ENCODE results near the gene VGLL2.

The VGLL2 gene

DNA sequence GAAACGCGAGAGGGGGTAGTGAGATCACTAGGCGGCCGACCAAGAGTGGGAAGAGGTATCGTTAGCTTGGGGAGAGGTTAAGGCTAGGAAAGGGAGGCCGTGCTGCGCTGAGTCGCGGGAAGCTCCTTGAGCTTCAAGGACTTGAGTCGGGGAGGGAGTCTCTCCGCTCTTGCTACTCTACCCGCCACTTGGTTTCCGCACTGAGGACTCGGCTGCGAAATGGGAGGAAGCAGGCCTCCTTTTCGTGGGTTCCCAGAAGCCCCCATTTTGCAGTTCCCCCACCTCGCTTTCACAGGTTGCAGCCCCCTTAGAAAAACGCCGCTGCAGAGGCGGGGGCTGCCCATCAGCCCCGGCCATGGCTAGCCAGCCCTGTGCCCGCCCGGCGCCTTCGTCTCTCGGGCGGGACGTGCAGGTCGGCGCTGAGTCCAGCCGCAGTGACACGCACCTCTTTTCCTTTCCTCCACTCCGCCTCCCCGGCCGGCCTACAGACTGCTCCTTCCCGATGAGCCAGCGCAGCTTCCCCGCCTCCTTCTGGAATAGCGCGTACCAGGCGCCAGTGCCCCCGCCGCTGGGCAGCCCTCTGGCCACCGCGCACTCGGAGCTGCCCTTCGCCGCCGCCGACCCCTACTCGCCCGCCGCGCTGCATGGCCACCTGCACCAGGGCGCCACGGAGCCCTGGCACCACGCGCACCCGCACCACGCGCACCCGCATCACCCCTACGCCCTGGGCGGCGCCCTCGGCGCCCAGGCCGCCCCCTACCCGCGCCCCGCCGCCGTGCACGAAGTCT, 4.9 kb downstream of the VGLL2 start:
- DNase-seq: no peak

DNA sequence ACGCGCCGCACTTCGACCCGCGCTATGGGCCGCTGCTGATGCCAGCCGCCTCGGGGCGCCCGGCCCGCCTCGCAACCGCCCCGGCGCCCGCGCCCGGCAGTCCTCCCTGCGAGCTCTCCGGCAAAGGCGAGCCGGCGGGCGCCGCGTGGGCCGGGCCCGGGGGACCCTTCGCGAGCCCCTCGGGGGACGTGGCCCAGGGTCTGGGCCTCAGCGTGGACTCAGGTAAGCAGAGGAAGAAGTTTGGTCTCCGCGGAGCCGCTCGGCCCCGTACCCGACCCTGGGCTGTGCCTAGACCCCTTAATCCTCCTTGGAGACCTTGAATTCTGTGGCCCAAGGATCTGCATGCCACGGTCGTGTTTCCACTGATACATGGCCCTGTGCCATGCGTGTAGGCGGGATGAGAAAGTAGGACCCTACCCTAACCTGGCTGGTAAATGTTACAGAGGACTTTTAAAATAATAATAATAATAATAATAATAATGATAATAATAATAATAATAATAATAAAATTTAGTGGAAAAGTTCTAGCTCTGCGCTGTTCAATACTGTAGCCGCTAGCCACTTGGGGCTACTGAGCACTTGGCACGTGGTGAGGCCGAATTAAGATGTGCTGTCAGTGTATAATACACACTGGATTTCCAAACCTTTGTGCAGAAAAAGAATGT, 5.6 kb downstream of the VGLL2 start:
- no peak for DNase-seq

DNA sequence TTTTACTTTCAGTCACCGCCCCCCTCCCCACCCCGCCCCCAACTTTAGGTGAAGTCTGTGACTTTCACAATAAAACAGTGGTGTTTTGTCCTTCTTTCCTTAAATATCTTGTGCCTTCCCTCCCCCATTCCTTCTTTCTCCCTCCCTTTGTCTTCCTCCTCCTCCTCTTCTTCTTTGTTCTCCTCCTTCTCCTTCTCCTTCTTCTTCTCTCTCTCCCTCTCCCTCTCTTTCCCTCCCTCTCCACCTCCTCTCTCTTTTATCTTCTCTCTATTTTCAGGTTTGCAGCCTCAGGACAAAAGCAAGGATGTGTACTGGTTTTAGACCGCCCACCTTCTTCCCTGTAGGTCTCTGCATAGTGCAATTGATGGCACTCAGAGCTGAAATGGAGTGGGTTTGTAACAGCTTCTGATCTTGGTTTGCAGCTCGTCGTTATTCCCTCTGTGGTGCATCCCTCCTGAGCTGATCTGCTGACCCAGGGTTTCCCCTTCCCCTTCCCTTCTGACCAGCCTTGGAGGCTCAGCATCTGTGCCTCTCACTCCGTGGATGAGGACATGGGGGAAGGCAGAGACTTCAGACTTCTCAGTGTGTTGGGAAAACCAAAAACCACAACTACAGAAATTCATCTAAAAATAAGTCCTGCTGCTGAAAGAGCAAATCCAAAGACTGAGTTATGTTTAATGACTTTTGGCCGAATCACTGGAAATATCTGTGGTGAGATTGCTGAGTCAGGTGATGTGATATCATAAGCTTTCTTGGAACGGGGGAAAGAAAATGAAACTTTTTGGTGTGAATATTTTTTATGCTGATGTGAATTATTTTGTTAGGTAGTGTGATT, 6.9 kb downstream of the VGLL2 start:
- DNase-seq: no peak

DNA sequence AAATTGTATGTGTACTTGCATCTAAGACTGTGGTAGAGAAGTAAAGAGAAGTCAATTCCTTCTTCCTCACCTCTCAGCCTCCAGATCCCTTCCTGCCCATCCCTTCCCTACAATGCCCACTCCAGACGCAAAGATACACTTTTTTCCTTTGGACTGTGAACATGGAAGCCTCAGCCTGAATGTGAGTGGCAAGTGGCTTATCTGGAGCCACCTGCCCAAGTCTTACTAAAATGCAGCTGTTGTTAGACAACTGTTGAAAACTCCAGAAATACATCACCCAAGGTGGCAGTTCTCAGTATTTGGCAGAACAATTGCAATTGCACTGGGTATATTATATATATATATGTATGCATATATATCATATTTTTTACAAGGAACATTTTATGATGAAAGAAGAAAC, 7.5 kb downstream of the VGLL2 start:
- no peak for DNase-seq

DNA sequence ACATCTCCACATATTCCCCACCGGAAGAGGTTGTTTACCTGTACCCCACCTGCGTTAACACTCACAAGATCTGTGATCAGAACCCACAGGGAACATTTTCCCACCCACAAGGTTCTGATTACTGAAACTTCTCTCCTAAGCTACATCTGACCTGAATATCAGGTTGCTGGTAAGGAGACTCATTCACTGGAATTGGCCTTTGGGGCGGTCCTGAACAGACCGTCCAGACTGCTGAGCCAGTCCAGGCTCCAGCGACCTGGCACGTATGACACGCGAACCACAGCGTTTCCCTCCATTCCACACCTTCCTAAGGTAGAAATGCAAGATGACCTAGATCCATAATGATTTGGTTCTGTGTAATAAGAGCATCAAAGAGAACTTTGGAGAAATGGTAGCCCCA, 9.8 kb downstream of the VGLL2 start:
- DNase-seq: no peak

DNA sequence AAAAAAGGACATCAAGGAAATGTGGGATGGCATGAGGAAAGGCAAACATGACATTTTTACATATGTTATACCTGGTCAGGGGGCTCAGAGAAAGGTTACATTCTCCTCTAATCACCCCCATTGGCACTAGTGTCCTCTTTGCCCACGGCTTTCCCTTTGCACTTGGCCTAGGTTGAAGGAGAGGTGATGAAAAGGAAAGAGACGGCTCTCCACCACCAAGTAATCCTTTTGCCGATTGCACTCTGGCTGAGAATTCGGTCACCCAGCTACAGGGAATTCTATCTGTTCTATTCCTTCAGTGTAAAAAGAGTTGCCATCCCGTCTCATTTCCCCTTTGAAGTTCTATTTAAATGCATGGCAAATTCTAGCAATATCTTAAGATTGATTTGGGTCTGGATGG, 10.4 kb downstream of the VGLL2 start:
- no peak for DNase-seq

DNA sequence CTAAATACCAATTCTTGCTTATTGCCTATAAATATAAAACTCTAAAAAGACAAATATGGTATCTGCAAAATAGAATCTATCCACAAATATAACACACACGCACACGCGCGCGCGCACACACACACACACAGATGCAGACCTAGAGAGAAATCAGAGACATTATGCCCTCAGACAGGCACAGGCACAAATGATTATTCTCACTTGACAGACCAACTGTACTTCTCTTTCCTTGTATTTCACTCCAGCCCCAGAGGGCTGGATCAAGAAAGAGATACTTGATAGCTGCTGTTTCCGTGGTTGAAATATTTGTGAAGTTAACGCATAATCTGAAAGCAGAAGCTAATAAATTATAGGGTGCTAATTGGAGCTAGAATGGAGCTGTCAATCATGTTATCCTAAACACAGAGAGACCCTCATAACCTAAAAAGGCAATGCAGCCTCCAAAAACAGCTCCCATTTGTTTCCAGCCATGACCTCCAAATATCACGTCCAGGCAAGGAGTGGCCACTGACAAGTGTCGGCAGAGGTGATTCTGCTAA, 11.5 kb downstream of the VGLL2 start:
- no peak for DNase-seq

DNA sequence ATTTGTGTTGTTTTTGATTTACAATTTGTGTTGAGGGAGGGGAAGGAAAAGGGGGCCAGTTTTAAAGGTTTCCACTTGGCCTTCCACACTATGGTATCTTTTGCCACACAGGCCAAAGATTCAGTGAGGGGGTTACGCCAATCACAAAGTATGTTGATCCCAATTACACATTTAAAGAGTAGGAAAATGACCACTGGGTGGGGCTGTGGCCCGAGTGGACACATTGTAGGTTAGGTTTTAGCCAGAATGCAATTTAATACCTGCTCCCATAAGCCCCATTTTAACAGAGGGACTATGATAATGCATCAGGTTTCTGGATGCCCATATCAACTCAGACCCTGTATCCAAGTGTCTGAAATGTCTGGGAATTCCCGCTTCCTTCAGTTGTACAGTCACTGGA, 15.6 kb downstream of the VGLL2 start:
- DNase-seq: no peak

DNA sequence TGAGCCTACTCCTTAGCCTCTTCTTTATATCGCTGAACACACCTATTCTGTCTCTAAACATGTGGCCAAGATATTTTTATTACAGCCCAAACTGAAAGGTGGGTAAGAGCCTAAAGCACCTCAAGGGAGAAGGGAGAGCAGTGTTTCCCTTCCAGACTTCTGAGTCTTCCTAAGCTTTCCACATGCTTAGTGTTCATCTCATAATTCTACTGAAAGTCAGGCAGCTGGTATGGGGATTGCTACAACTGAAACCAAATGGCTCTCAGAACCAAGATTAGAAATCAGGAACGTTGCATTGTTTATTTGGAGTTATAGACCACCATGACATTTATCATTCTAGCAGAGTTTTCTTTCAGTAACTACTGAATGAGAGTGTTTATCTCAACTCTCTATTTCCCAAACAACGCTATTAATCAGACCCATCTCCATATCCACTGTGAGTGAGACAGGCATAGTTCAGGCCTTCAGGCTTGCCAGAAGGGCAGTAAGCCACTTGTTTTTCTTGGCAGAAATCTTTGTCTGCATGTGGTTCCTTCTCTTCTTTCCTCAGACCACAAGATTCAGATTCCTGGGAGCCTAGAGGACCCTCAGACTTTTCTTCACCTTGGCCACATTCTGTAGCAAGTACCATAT, 22.8 kb downstream of the VGLL2 start:
- DNase-seq: no peak

DNA sequence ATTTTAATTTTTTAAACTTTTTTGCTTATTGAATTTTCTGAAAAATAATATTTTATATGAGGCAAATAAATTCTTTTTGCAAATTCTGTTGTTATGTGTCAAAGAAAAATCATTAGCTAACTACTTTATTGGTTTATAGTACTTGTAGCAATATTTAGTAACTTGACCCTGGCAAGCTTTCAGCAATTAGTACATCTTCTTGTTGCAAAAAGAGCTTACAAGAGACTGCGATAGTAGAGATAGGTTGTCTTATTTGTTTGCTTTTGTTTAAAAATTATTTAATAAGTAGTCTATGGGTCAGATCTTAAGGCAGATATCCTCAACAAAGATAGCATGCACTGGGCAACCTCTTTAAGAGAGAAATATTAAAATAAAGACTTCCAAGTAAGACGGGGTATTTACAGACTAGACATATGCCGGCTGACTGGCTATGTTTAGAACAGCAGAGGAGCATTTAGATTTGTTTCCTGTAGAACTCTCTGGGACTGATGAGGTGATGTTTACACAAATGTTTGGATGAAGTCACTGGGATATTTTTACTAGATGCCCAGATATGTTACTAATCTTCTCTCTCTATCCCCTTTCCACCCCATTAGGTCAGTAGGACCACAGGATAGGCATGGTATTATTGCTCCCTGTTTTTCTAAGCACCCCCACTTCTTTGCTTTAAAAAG, 25.0 kb downstream of the VGLL2 start:
- DNase-seq: no peak

DNA sequence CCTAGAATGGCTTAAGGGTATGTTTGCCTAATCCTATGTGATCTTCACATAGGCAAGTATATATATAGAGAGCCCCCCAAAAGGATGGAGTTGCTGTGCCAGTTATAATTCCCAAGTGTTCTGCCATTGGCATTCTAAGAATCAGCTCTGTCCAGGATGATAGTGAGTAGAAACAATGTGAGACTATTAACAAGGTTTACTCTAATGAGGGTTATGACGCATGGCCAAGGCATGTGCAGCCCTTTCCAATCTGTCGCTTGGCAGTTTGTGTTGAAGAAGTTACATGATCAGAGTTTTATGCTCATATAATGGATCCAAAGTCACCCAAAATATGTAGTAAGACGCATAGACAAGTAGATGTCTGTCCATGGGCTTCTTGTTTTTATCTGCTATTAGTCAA, 33.6 kb downstream of the VGLL2 start:
- no peak for DNase-seq

DNA sequence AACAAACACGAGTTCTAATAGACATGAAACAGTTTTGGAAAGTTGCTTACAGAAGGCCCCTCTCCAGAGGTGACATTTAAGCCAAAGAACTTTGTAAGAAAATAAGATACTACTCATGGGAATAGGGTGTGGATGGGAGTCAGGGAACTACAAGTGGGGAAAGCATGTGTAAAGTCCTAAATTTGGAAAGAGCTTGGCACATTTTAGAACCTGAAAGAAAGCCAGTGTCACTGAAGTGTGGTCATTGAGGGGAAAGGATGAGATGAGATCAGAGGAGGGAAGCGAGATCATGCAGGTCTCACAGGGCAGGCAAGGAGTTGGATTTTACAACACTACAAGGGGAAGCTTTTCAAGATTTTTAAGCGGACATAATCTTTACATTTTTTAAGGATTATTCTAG, 38.0 kb downstream of the VGLL2 start:
- DNase-seq: no peak

DNA sequence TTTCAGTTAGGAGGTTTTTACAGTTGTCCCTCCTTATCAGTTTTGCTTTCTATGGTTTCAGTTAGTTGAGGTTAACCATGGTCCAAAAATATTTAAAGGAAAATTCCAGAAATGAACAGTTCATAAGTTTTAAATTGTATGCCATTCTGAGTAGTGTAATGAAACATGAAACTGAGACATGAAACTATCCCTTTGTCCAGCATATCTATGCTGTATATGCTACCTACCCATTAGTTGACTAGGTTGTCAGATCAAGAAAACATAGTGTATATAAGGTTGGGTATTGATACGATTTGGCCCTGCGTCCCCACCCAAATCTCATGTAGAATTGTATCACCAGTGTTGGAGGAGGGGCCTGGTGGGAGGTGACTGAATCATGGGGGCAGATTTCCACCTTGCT, 39.1 kb downstream of the VGLL2 start:
- no peak for DNase-seq

DNA sequence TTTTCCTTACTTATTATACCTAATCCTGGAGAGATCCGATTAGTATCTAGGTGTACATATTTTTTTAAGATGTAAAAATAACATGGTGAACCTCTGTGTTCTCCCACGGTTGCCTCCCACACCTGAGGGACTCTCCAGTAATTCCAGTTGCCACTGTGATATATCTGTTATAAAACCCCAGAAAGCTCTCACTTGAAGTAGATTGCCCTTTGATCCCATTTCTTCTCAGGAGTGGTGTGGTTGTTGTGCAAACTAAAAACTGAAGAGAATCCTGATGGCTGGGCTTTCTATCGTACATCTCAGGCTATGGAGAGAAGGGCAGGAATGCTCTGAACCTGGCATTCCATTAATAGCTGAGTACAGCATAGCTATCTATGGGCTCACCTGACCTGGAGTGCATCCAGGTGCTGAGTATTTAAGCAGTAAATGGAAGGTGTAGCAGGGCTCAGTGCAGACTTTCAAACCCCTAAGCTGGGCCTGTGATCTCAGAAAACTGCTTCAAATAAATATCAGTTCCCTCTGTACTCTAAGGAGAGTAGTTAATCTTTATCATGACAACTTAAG, 41.0 kb downstream of the VGLL2 start:
- no peak for DNase-seq

DNA sequence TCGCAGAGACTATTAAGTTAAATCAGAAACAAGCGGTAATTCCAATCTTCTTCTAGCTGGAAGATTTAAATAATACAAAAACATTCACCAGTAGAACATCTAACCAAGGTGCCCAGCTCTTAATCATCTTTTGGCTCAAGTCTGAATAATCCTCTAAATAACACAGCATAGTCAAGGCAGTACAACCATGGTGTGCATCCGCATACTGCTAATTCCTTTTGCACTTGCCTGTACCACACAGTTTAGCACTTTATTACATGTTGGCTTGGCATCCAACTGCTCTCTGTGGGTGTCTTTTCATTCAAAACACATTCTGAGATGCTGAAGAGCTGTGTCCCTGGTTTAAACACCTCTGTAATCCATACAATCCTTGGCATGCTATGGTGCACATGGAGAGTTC, 42.3 kb downstream of the VGLL2 start:
- no peak for DNase-seq

DNA sequence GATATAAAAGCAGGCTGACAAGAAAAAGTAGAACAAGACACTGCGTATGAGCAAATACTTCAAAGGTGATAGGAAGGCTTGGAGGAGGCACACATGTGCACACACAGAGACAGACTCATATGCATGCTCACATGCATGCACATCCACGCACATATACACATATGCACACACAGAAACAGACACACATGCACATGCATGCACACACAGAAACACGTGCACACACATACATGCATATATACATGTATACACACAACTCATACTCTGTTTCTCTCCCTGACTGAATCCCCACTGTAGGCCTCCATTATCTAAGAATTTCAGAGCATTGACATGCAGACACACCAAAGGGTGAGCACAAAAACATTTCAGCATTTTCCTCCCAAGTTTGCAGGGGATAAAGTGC, 43.7 kb downstream of the VGLL2 start:
- no peak for DNase-seq

DNA sequence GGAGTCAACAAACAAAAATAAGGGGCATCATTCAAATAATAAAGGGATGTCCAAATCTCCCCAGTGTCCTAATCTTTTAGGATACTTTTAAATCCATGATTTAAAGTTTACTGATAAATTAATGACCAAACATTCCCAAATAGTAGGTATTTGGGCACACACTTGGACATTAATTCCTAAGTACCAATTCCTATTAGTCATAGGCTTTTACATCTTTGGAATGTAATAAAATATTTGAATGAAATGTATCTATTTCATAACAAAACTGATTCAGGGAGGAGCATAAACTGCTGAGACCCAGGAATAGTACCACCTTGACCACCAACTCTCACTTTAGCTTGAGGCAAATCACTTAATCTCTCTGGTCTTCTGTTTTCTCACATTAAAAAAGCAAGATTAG, 44.3 kb downstream of the VGLL2 start:
- no peak for DNase-seq

DNA sequence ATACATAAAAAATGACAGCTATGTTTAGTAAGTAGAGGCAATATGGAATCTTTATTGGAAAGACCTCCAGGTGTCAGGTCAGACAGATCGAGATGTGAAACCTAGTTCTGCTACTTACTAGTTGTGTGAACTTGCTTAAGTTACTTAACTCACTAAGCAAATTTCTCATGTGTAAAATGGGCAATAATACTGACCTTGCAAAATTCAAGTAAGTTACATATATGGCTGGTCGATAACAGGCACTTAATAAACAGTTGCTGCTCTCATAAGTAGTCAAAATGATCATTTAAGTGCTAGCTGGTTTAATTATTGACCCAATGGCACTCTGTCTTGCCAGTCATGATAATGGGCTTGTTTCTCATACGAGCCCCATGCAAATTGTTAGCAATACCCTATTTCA, 46.0 kb downstream of the VGLL2 start:
- DNase-seq: no peak

DNA sequence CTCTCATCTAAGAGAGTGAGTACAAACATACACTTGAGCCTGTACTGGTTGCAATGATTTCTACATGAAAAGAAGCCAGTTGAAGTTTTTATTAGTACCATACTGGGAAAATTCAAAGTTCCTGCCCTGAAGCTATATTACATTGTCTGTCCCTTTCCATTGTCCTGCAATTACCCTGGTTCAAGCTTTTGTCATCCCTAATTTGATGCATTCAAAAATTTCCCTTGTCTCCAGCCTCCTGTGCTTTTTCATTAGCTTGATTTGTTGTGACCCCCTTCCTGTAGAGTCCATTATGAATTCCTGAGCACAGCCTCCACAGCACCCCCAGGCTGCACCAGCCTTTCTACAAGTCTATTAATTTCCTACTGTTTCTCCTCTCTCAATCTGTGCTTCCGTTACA, 46.4 kb downstream of the VGLL2 start:
- no peak for DNase-seq

DNA sequence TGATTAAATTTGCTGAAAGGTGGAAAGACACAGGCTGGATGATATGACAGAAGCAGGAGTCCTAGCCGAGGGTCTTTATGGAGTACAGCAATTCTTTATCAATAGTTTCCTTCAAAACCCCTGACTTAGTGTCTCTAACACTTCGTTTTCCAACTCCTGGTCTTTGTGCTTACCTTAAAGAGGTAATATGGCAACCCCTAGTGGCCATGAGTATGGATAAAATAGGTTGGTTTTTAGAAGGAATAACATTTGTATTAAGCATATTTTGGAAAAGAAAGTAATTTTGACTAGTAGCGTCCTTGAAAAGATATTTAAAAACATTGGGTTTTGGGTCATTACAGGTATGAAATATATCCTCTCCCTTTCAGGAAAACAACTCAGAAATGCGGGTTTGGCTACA, 51.9 kb downstream of the VGLL2 start:
- DNase-seq: no peak

Data from CD4-positive, alpha-beta T cell treated with Interleukin-12 subunit alpha and Interleukin-12 subunit beta, for 1 hour (primary cell).